Loucy (cell line): ENCODE measurements around the gene FAM117A.
"Not testable (repeated sequence)": the region's sequence is repeated elsewhere in the genome, so short reads cannot be mapped to it uniquely, and the experiment has no call there.

Source experiments
- H2AFZ ChIP-seq: fragments of 200-600 bp; sonication (generic); 2 replicates; pipeline ENCODE4 v1.6.0; 2016; ENCODE audit warnings: antibody characterized with exemption, mild to moderate bottlenecking, low read length, moderate library complexity
- H3F3A ChIP-seq: fragments of 200-600 bp; 2 replicates; pipeline ENCODE4 v1.6.0; 2016; ENCODE audit warnings: antibody characterized with exemption, low read depth, mild to moderate bottlenecking
- H3K27me3 ChIP-seq: fragments of 200-600 bp; sonication (generic); 2 replicates; pipeline ENCODE4 v1.6.1; 2014; ENCODE audit warnings: low read length, mild to moderate bottlenecking; ENCODE audit not compliant: insufficient read depth, poor library complexity, severe bottlenecking
- H3K36me3 ChIP-seq: fragments of 200-600 bp; sonication (generic); 2 replicates; pipeline ENCODE4 v1.6.1; 2016; ENCODE audit warnings: low read length; ENCODE audit not compliant: insufficient read depth
- H3K4me1 ChIP-seq: fragments of 200-600 bp; sonication (generic); 2 replicates; pipeline ENCODE4 v1.5.1; 2014; ENCODE audit warnings: low read length, mild to moderate bottlenecking; ENCODE audit not compliant: insufficient read depth, poor library complexity, severe bottlenecking
- H3K4me2 ChIP-seq: fragments of 200-600 bp; sonication (generic); 2 replicates; pipeline ENCODE4 v1.6.0; 2014; ENCODE audit warnings: antibody characterized with exemption, low read length, low read depth, mild to moderate bottlenecking; ENCODE audit not compliant: poor library complexity, severe bottlenecking
- H3K4me3 ChIP-seq: fragments of 200-600 bp; sonication (generic); 2 replicates; pipeline ENCODE4 v1.5.1; 2014; ENCODE audit warnings: low read length, mild to moderate bottlenecking, mixed read lengths; ENCODE audit not compliant: poor library complexity, severe bottlenecking
- H3K79me2 ChIP-seq: fragments of 200-600 bp; sonication (generic); 2 replicates; pipeline ENCODE4 v1.6.1; 2014; ENCODE audit warnings: low read length; ENCODE audit not compliant: insufficient read depth
- H3K9ac ChIP-seq: fragments of 200-600 bp; sonication (generic); 2 replicates; pipeline ENCODE4 v1.6.0; 2014; ENCODE audit warnings: mild to moderate bottlenecking, low read depth, low read length, moderate library complexity; ENCODE audit not compliant: poor library complexity, severe bottlenecking
- H3K9me2 ChIP-seq: fragments of 200-600 bp; sonication (generic); replicated peaks from 2 replicates; pipeline ENCODE4 v1.6.1; 2016; ENCODE audit warnings: low read depth, low read length, mixed read lengths
- H3K9me3 ChIP-seq: fragments of 200-600 bp; sonication (generic); 2 replicates; pipeline ENCODE4 v1.6.1; 2014; ENCODE audit warnings: mild to moderate bottlenecking, antibody characterized with exemption, low read length, low read depth; ENCODE audit not compliant: insufficient read depth
- H4K20me1 ChIP-seq: fragments of 200-600 bp; sonication (generic); 2 replicates; pipeline ENCODE4 v1.6.0; 2014; ENCODE audit warnings: antibody characterized with exemption, low read length, mild to moderate bottlenecking; ENCODE audit not compliant: insufficient read depth, poor library complexity, severe bottlenecking
- CTCF ChIP-seq: fragments of 200-600 bp; sonication (generic); conservative IDR thresholded peaks from 2 replicates; pipeline ENCODE4 v1.5.1; 2014; ENCODE audit warnings: mild to moderate bottlenecking, antibody characterized with exemption, low read length
- EZH2phosphoT487 ChIP-seq: fragments of 200-600 bp; IDR thresholded peaks from 2 replicates; pipeline ENCODE4 v1.6.1; 2018; ENCODE audit warnings: antibody characterized with exemption, mild to moderate bottlenecking, moderate library complexity, borderline replicate concordance

The FAM117A gene

GRCh38 chr17:49727380-49727779 lies 36.6 kb downstream of the FAM117A start:
- Histone ChIP-seq H3K9me2 (no peaks in the 10 kb centered on the region), H3K4me3 (no peak overlapping the region), H3K9ac (no peak overlapping the region), H4K20me1 (peaks cover 95% of the 10 kb centered on the region), H3K9me3 (no peaks in the 10 kb centered on the region), H2AFZ (no peak overlapping the region), H3K36me3 (peaks cover 93% of the 10 kb centered on the region; the same call in 1 of the 2 replicates), H3F3A (no peaks in the 10 kb centered on the region), H3K79me2 (peaks cover 100% of the 10 kb centered on the region), H3K27me3 (no peaks in the 10 kb centered on the region), H3K4me2 (no peak overlapping the region), H3K4me1 (no peaks in the 10 kb centered on the region)
- no peak for TF ChIP-seq CTCF

GRCh38 chr17:49725452-49726130 lies 38.3 kb downstream of the FAM117A start:
- TF ChIP-seq EZH2phosphoT487: no peak
- no peak for TF ChIP-seq CTCF
- Histone ChIP-seq H3K4me2 (no peak overlapping the region), H3K9ac (no peak overlapping the region), H2AFZ (no peak overlapping the region), H3K27me3 (no peaks in the 10 kb centered on the region), H3K36me3 (peaks cover 95% of the 10 kb centered on the region), H3K9me2 (no peaks in the 10 kb centered on the region), H3K4me3 (no peak overlapping the region), H3K9me3 (no peaks in the 10 kb centered on the region), H3K79me2 (peaks cover 93% of the 10 kb centered on the region), H4K20me1 (peaks cover 87% of the 10 kb centered on the region), H3K4me1 (no peaks in the 10 kb centered on the region), H3F3A (no peaks in the 10 kb centered on the region)

GRCh38 chr17:49724552-49724951 lies 39.4 kb downstream of the FAM117A start:
- peaks cover 83% of the 10 kb centered on the region for H3K79me2 ChIP-seq
- H3K9me2 ChIP-seq, H3K4me3 ChIP-seq, H3K4me1 ChIP-seq, H3K9ac ChIP-seq, H3K4me2 ChIP-seq, H3K27me3 ChIP-seq, H2AFZ ChIP-seq, H3K9me3 ChIP-seq, H3F3A ChIP-seq: not testable (repeated sequence)
- peaks cover 95% of the 10 kb centered on the region for H3K36me3 ChIP-seq
- H4K20me1 ChIP-seq: peaks cover 82% of the 10 kb centered on the region

GRCh38 chr17:49723423-49723822 lies 40.5 kb downstream of the FAM117A start:
- Histone ChIP-seq H3K4me3 (no peak overlapping the region), H3K9me3 (no peaks in the 10 kb centered on the region), H3K9me2 (no peaks in the 10 kb centered on the region), H4K20me1 (peaks cover 71% of the 10 kb centered on the region), H3K27me3 (no peaks in the 10 kb centered on the region), H3K4me1 (no peaks in the 10 kb centered on the region), H2AFZ (no peak overlapping the region), H3K4me2 (no peak overlapping the region), H3K79me2 (peaks cover 72% of the 10 kb centered on the region), H3K9ac (no peak overlapping the region), H3K36me3 (peaks cover 96% of the 10 kb centered on the region), H3F3A (no peaks in the 10 kb centered on the region)
- TF ChIP-seq CTCF: no peak
- TF ChIP-seq EZH2phosphoT487: no peak
